GM12878 (cell line): Measurements from ENCODE around the gene SNED1. TPM values are rescaled to one million over a fixed set of nuclear protein-coding genes. Genes with fewer than 3 reads are reported as not detected.

Experiments
- ATAC-seq: fragments of 200-7000 bp; cut with Tn5 transposase; 3 replicates; pipeline ENCODE4 v1.9.1; 2020; ENCODE audit warnings: mild to moderate bottlenecking, moderate library complexity
- BruUV-seq: library from RNA; stranded (reverse); fragments of 400-500 nt; replicated peaks from 2 replicates; lab custom pipeline; 2021; lab: Mats Ljungman, UMichigan
- CTCF ChIA-PET: fragments of 300-600 bp; sonication (Branson Sonifier 250); formaldehyde crosslinking; extraction: SDS; loops from one replicate; lab custom pipeline; 2021; ENCODE audit warnings: inconsistent platforms; lab: Yijun Ruan, JAX
- POLR2A ChIA-PET: fragments of 350-600 bp; formaldehyde crosslinking; extraction: SDS; loops from one replicate; lab custom pipeline; 2021; ENCODE audit warnings: inconsistent platforms; lab: Charles Lee
- RAD21 ChIA-PET: fragments of 300-600 bp; sonication (Branson Sonifier 250); formaldehyde crosslinking; loops from one replicate; lab custom pipeline; 2023; ENCODE audit warnings: antibody characterized with exemption; ENCODE audit not compliant: unreplicated experiment; lab: Charles Lee
- SMC1A ChIA-PET: fragments of 300-600 bp; sonication (Branson Sonifier 250); formaldehyde crosslinking; loops from one replicate; lab custom pipeline; 2023; ENCODE audit not compliant: unreplicated experiment, uncharacterized antibody; lab: Charles Lee
- DNase-seq: peaks from one replicate; pipeline ENCODE4 v3.0.0-alpha.2; 2011; ENCODE audit warnings: low read depth, low spot score
- FAIRE-seq: peaks from 3 replicates; lab custom pipeline; 2011; peaks lifted over from hg19 to GRCh38; lab: Jason Lieb, UNC
- H2AFZ ChIP-seq: 2 replicates; pipeline ENCODE4 v1.6.0; 2011; ENCODE audit warnings: low read depth, low read length, control low read depth; ENCODE audit not compliant: control insufficient read depth
- H3K27ac ChIP-seq: 2 replicates; pipeline ENCODE4 v1.5.1; 2011; ENCODE audit warnings: control low read depth; ENCODE audit not compliant: control insufficient read depth, insufficient read depth
- H3K27me3 ChIP-seq, 2 experiments: replicated peaks in 1 of 2; 2 replicates each; pipeline versions ENCODE4 v1.6.0 to v1.6.1; 2011; ENCODE audit warnings: low read length in 1 of 2; ENCODE audit not compliant: control insufficient read depth in 2 of 2, insufficient read depth in 2 of 2
- H3K36me3 ChIP-seq, 2 experiments: 2 replicates each; pipeline ENCODE4 v1.5.1; 2011; ENCODE audit warnings: low read length in 1 of 2; ENCODE audit not compliant: control insufficient read depth in 2 of 2, insufficient read depth in 2 of 2
- H3K4me1 ChIP-seq: 2 replicates; pipeline ENCODE4 v1.6.1; 2011; ENCODE audit warnings: mild to moderate bottlenecking, low read length, moderate library complexity, mixed read lengths; ENCODE audit not compliant: control insufficient read depth, insufficient read depth
- H3K4me2 ChIP-seq: 2 replicates; pipeline ENCODE4 v1.6.0; 2011; ENCODE audit warnings: control low read depth; ENCODE audit not compliant: control insufficient read depth, insufficient read depth
- H3K4me3 ChIP-seq: fragments of 200-600 bp; sonication (generic); 2 replicates; pipeline ENCODE4 v1.5.1; 2016
- H3K79me2 ChIP-seq: 2 replicates; pipeline ENCODE4 v1.6.0; 2011; ENCODE audit warnings: low read length; ENCODE audit not compliant: control insufficient read depth, insufficient read depth
- H3K9ac ChIP-seq: 2 replicates; pipeline ENCODE4 v1.8.0; 2011; ENCODE audit warnings: low read length, control low read depth, mixed read lengths; ENCODE audit not compliant: control insufficient read depth, insufficient read depth
- H3K9me3 ChIP-seq: replicated peaks from 3 replicates; pipeline ENCODE4 v1.5.1; 2011; ENCODE audit warnings: mild to moderate bottlenecking, low read length; ENCODE audit not compliant: control insufficient read depth, insufficient read depth
- H4K20me1 ChIP-seq: 2 replicates; pipeline ENCODE4 v1.6.0; 2011; ENCODE audit not compliant: control insufficient read depth, insufficient read depth
- MTA3 ChIP-seq: IDR thresholded peaks from 2 replicates; pipeline ENCODE4 v1.6.1; 2012; ENCODE audit warnings: low read length, inconsistent platforms, borderline replicate concordance
- PAX8 ChIP-seq: fragments of 450-650 bp; IDR thresholded peaks from 2 replicates; pipeline ENCODE4 v1.6.1; 2017; ENCODE audit warnings: mild to moderate bottlenecking, moderate library complexity
- PML ChIP-seq: IDR thresholded peaks from 2 replicates; pipeline ENCODE4 v1.6.1; 2012; ENCODE audit warnings: low read length, inconsistent platforms
- POLR2A ChIP-seq: IDR thresholded peaks from 2 replicates; pipeline ENCODE4 v1.6.1; 2011; ENCODE audit warnings: low read depth, mild to moderate bottlenecking, low read length
- TCF12 ChIP-seq: IDR thresholded peaks from 2 replicates; pipeline ENCODE4 v1.6.1; 2011; ENCODE audit warnings: low read depth, mild to moderate bottlenecking, low read length
- WGBS: methylation state at CpG from one replicate; pipeline ENCODE4 v1.1.6; 2016; ENCODE audit warnings: low lambda C conversion rate; ENCODE audit not compliant: insufficient replicate concordance, insufficient coverage; ENCODE audit errors: missing lambda C conversion rate; 5-methylcytosine and 5-hydroxymethylcytosine counted together
- in situ Hi-C: fragments of 300-500 bp; cut with MboI; formaldehyde crosslinking; loops from 9 replicates; pipeline ENCODE4 v1.14.3; 2018; ENCODE audit warnings: mixed read lengths
- intact Hi-C: fragments of 100-400 bp; cut with micrococcal nuclease; formaldehyde crosslinking; loops from one replicate; pipeline ENCODE4 v1.14.2; 2022; ENCODE audit not compliant: unreplicated experiment
- polyA plus RNA-seq, 11 experiments: library from polyadenylated mRNA; depleted of rRNA in 4 of 11; unstranded in 6 of 11; stranded (reverse) in 5 of 11; fragments of >200 nt; fragmentation: Nextera tagmentation in 4 of 11; fragmentation: Illumina TruSeq in 1 of 11; extraction: Ambion mirVana in 4 of 11; extraction: Trizol in 1 of 11; gene quantifications; 1 replicate in 1 of 11; 2 replicates in 10 of 11; pipeline versions ENCODE4 v1.2.1 to v1.2.3, GENCODE V29; 2011 to 2016; ENCODE audit warnings: inconsistent platforms in 2 of 11, missing spikeins in 2 of 11, low read depth in 1 of 11
- total RNA-seq, 4 experiments: library from RNA; depleted of rRNA in 3 of 4; stranded (reverse); fragments of >200 nt in 3 of 4; fragmentation: Illumina TruSeq in 1 of 4; extraction: Trizol in 1 of 4; gene quantifications; 2 replicates each; pipeline versions ENCODE4 v1.2.1 to v1.2.3, GENCODE V29; 2013 to 2021

The SNED1 gene
- total and polyA plus RNA-seq, 10 of the 15 experiments (the other 5 are each of a cell fraction or from before 2014, with no cell fraction given), result 0.05 to 8.4 (median 3.0) TPM

GRCh38 chr2:241094172-241094571 lies 95.8 kb downstream of the SNED1 start:
- Histone ChIP-seq H3K27me3 (no peaks in the 10 kb centered on the region), H3K4me2 (no peak overlapping the region), H3K4me3 (no peak overlapping the region), H2AFZ (no peak overlapping the region), H3K27ac (no peak overlapping the region), H3K79me2 (peaks cover 46% of the 10 kb centered on the region), H3K4me1 (peaks cover 30% of the 10 kb centered on the region), H3K9ac (no peak overlapping the region), H3K9me3 (no peaks in the 10 kb centered on the region), H4K20me1 (no peaks in the 10 kb centered on the region), H3K36me3 (peaks cover 22 to 41% of the 10 kb centered on the region in 2 experiments)
- ChIA-PET RAD21 (interaction anchor here (1.1 kb wide), 1 partner anchor 18 kb away, joined by 3 read pairs; no protein-coding TSS in a partner anchor), POLR2A (interaction anchor here (1.1 to 1.2 kb wide), 2 partner anchors 8 to 55 kb away, joined by 3 to 5 read pairs; partner anchors contain the start of gene PASK), SMC1A (interaction anchor here (1.5 to 3.1 kb wide), 3 partner anchors 9 to 54 kb away, joined by 4 to 13 read pairs (median 5); no protein-coding TSS in a partner anchor), CTCF (interaction anchor here (2.6 kb wide), 1 partner anchor 15 kb away, joined by 9 read pairs; no protein-coding TSS in a partner anchor)
- no peak for FAIRE-seq
- no peak for DNase-seq
- intact Hi-C loops (no loop called here), in situ Hi-C loops (no loop called here)
- TF ChIP-seq MTA3, result no peak
- TF ChIP-seq PML, result no peak
- TF ChIP-seq TCF12, result no peak
- no peak for ATAC-seq
- BruUV-seq, result no TSS peak
- 98% methylated on average over 7 of the region's 7 CpGs for WGBS

- WGBS, result 46% methylated on average over 5 of the region's 6 CpGs
- Histone ChIP-seq H4K20me1 (no peaks in the 10 kb centered on the region), H3K36me3 (peaks cover 20 to 41% of the 10 kb centered on the region in 2 experiments), H2AFZ (no peak overlapping the region), H3K9me3 (no peaks in the 10 kb centered on the region), H3K4me3 (no peak overlapping the region), H3K27ac (peak overlapping the region; percentile 90; the same call in 1 of the 2 replicates)
- ChIA-PET CTCF (interaction anchor here (1.1 to 1.5 kb wide), 2 partner anchors 16 to 225 kb away, joined by 3 to 6 read pairs; no protein-coding TSS in a partner anchor), SMC1A (interaction anchor here (0.9 to 3.1 kb wide), 4 partner anchors 9 to 53 kb away, joined by 3 to 13 read pairs (median 4); no protein-coding TSS in a partner anchor)
- ATAC-seq (no peak), DNase-seq (no peak)
- in situ Hi-C loops, result no loop called here
- intact Hi-C loops, result no loop called here
- TF ChIP-seq PAX8, result no peak
- peak; percentile 55 for TF ChIP-seq POLR2A
- TF ChIP-seq, all 136 proteins: peak for 1
- H3K79me2 ChIP-seq, result peaks cover 54% of the 10 kb centered on the region
- POLR2A ChIA-PET, result interaction anchor here (1.0 to 1.7 kb wide), 4 partner anchors 9 to 54 kb away, joined by 3 to 7 read pairs (median 5); partner anchors contain the start of gene PASK
- RAD21 ChIA-PET, result interaction anchor here (1.1 to 1.5 kb wide), 3 partner anchors 16 to 56 kb away, joined by 3 to 5 read pairs (median 3); partner anchors contain the start of gene PPP1R7
- BruUV-seq, result no TSS peak
- H3K4me2 ChIP-seq, result no peak overlapping the region
- no peaks in the 10 kb centered on the region for H3K27me3 ChIP-seq
- peaks cover 36% of the 10 kb centered on the region for H3K4me1 ChIP-seq
- H3K9ac ChIP-seq, result no peak overlapping the region
- FAIRE-seq, result no peak
Observed at GRCh38 chr2:241094924-241095420, 96.6 kb downstream of the SNED1 start.
